Fibroblast of the aortic adventitia (primary cell): ENCODE results near the gene ZNF775. TPM values are rescaled to one million over a fixed set of nuclear protein-coding genes. Genes with fewer than 3 reads are reported as not detected.

Experiments
- DNase-seq: peaks from one replicate; pipeline ENCODE4 v3.0.0-alpha.2; 2010; ENCODE audit warnings: low read depth
- H3K4me3 ChIP-seq: 2 replicates; pipeline ENCODE4 v1.5.1; 2011; ENCODE audit warnings: low read depth, mild to moderate bottlenecking, control low read depth, low read length, moderate library complexity
- CTCF ChIP-seq: IDR thresholded peaks from 2 replicates; pipeline ENCODE4 v1.5.1; 2011; ENCODE audit warnings: mild to moderate bottlenecking, low read length, control low read depth, inconsistent platforms; ENCODE audit not compliant: insufficient read depth
- total RNA-seq: library from RNA; depleted of rRNA; stranded (reverse); fragments of >200 nt; gene quantifications from 2 replicates; pipeline ENCODE4 v1.2.3, GENCODE V29; 2012; ENCODE audit warnings: low replicate concordance

ZNF775 gene
- total RNA-seq, 1 donor, result 2.8 TPM

GRCh38 chr7:150335108-150335773, 43.9 kb upstream of the ZNF775 start:
- no peak overlapping the region for H3K4me3 ChIP-seq
- DNase-seq, result peak; percentile 67
- TF ChIP-seq CTCF, result no peak

- no peak for DNase-seq
- TF ChIP-seq CTCF, result no peak
- no peak overlapping the region for H3K4me3 ChIP-seq
These were observed 43.4 kb upstream of the ZNF775 start for GRCh38 chr7:150335774-150336112.

GRCh38 chr7:150336746-150337145, 42.4 kb upstream of the ZNF775 start:
- DNase-seq, result no peak
- H3K4me3 ChIP-seq, result no peak overlapping the region
- no peak for TF ChIP-seq CTCF

- DNase-seq, result no peak
- no peak overlapping the region for H3K4me3 ChIP-seq
- no peak for TF ChIP-seq CTCF
These were observed 42.0 kb upstream of the ZNF775 start for GRCh38 chr7:150337179-150337578.

- DNase-seq, result no peak
- no peak for TF ChIP-seq CTCF
- H3K4me3 ChIP-seq, result no peak overlapping the region
These were observed 41.5 kb upstream of the ZNF775 start for GRCh38 chr7:150337659-150338081.

GRCh38 chr7:150338166-150338829, 40.8 kb upstream of the ZNF775 start:
- DNase-seq, result no peak
- no peak overlapping the region for H3K4me3 ChIP-seq
- no peak for TF ChIP-seq CTCF
